COLO668 (cell line): ENCODE data around the gene PLEKHF1.
A peak's percentile ranks its signal among the peaks of the same experiment; 100 is the strongest.
"Not testable (repeated sequence)": the region's sequence is repeated elsewhere in the genome, so short reads cannot be mapped to it uniquely, and the experiment has no call there.

Experiments
- DNase-seq: peaks from one replicate; lab custom pipeline; 2025; ENCODE audit not compliant: unreplicated experiment; lab: John Stamatoyannopoulos, UW

The PLEKHF1 gene

GRCh38 chr19:29663861-29664752 lies 1.2 kb upstream of the PLEKHF1 start:
- no peak for DNase-seq

GRCh38 chr19:29664753-29665214 lies 477 bp upstream of the PLEKHF1 start:
- DNase-seq = no peak

- peak; percentile 68 for DNase-seq
These were observed 741 bp downstream of the PLEKHF1 start for GRCh38 chr19:29665826-29666577.

GRCh38 chr19:29666578-29667386 lies 1.5 kb downstream of the PLEKHF1 start:
- no peak for DNase-seq

GRCh38 chr19:29667387-29667783 lies 2.1 kb downstream of the PLEKHF1 start:
- no peak for DNase-seq

GRCh38 chr19:29667901-29668341 lies 2.7 kb downstream of the PLEKHF1 start:
- no peak for DNase-seq

- DNase-seq = no peak
These were observed 3.7 kb downstream of the PLEKHF1 start for GRCh38 chr19:29668746-29669609.

GRCh38 chr19:29670255-29670654 lies 5.0 kb downstream of the PLEKHF1 start:
- DNase-seq = no peak

GRCh38 chr19:29671026-29671392 lies 5.7 kb downstream of the PLEKHF1 start:
- not testable (repeated sequence) for DNase-seq

- peak; percentile 90 for DNase-seq
These were observed 6.3 kb downstream of the PLEKHF1 start for GRCh38 chr19:29671393-29672160.

- DNase-seq = no peak
These were observed 7.2 kb downstream of the PLEKHF1 start for GRCh38 chr19:29672319-29672932.

- no peak for DNase-seq
These were observed 7.7 kb downstream of the PLEKHF1 start for GRCh38 chr19:29672933-29673336.

GRCh38 chr19:29673451-29674371 lies 8.4 kb downstream of the PLEKHF1 start:
- no peak for DNase-seq

GRCh38 chr19:29674374-29675119 lies 9.3 kb downstream of the PLEKHF1 start:
- no peak for DNase-seq

GRCh38 chr19:29675120-29675649 lies 9.9 kb downstream of the PLEKHF1 start:
- DNase-seq = no peak

GRCh38 chr19:29675650-29676186 lies 10.5 kb downstream of the PLEKHF1 start:
- DNase-seq = no peak

GRCh38 chr19:29676586-29676985 lies 11.3 kb downstream of the PLEKHF1 start:
- DNase-seq = no peak
